HG02870 (cell line): ENCODE measurements around the gene OR2T35.
"Not testable (repeated sequence)": the region's sequence is repeated elsewhere in the genome, so short reads cannot be mapped to it uniquely, and the experiment has no call there.

Experiments used
- ATAC-seq: cut with Tn5 transposase; IDR thresholded peaks from one replicate; pipeline ENCODE4 v1.9.1; 2021; ENCODE audit warnings: mild to moderate bottlenecking, moderate library complexity; ENCODE audit not compliant: unreplicated experiment

OR2T35 gene, protein sequence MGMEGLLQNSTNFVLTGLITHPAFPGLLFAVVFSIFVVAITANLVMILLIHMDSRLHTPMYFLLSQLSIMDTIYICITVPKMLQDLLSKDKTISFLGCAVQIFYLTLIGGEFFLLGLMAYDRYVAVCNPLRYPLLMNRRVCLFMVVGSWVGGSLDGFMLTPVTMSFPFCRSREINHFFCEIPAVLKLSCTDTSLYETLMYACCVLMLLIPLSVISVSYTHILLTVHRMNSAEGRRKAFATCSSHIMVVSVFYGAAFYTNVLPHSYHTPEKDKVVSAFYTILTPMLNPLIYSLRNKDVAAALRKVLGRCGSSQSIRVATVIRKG

DNA sequence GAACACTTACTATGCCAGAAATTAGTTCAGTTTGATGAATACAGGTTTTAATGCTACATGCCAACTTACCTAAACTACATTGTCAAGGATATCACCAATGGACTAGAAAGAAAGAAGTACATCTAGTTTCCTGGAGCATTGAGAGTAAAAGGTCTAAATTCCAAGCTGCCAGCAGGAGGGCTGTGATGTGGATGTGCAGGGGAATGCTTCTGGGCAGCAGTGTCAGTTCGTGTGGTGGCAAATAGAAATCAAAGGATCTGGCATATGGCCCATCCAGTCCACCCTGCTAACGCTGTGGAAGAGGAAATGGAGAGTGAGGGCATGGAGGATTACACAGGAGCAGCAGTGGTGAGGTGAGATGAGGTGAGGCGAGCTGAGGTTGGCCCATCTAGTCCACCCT is at the start of gene OR2T35:
TSS of gene OR2T35 (minus strand) at position 101 of the 400 bp plus-strand sequence. CDS start 6,020 bp downstream, outside the sequence.
- not testable (repeated sequence) for ATAC-seq

DNA sequence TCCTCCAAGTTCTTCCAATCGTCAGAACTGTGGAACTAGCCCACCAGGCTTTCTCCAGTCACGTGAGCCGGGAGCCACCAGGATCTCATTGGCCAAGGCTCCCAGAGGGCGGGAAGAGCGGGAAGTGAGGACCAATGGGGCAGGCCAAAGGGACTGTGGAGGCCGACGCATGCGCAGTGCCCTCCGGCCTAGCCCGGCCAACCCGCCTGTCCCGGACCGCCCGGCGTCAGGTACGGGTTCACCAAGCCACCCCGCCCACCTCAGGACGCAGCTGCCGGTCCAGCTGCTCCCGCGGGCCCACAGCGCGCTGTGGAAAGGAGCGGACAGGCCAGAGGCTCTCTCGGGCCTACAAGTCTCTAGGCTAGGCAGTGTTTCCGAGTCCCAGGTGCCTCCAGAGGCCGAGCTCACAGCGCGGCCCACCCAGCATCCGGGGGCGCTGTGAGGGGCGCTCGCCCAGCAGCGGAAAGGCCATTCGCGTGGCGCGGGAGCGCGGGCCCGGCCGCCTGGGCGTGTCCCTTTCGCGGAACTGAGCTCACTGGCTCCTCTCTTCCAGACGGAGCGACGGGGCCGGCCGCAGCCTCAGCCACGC is 46.6 kb upstream of the OR2T35 start:
- ATAC-seq, result no peak

DNA sequence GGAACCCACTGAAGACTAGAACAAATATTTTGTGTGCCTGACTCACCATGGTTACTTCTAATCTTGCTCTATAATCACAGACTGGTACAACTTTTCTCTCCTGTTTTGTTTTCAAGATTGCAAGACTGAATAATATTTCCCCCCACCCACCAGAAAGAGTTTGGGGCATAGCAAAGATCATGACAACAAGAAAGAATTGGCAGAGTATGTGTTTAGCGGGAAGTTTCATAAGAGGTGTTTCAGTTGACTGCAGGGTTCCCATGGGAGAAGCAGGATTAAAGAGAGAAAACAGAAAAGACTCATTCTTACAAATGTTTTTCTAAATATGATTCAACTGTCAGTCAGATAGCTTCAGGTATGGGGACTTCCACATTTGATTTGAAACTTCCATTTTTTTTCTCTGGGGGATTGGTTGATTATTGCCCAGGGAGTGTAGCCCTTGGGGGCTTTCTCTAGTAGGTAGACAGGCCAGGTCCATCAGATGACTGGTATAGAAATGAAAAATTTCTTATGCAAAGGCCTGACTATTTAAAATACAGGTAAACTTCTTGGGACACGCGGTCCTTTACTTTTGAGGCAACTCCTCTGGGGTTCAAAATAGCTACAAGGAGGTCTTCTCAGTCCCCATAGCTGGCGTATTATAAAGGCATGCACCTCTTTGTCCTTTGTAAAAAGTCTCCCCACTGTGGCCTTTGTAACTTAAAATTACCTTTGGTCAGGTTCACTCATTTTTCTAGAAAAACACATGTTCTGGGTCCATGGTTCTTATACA is 43.6 kb upstream of the OR2T35 start:
- peak; percentile 51 for ATAC-seq

DNA sequence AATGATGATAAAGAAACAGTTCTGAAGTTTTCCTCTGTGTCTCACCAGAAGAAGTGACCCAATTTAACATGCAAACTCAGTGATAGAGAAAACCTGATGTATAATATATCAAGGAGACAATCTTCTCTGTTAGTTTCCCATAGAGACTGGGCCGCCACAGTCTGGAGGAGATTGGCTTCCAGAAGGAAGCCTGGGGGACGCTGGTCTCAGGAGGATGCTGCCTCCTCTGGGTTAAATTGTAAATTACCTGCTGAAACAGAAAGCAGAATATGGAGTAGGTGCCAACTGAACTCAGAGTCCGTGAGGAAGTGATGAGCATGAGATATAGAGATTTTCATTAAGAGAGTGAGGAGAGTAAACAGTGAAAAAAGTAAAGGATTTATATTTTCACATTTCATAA is 41.7 kb upstream of the OR2T35 start:
- ATAC-seq, result peak; percentile 81

DNA sequence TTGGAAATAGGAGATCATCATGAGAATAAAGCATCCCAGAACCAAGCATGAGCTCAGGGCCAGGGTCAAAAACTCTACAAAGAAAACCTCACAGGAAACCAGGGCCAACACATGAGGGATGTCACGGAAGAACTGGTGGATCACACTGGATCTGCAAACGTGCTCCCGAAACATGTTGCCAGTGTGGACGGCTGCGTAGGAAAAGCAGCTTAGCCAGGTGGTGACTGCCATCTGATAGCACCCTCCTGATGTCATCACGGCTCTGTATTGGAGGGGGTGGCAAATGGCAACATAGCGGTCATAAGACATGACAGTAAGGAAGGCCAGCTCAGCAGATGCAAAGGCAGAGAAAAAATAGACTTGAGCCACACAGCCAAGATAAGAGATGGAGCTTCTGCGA is 36.6 kb upstream of the OR2T35 start:
- no peak for ATAC-seq

DNA sequence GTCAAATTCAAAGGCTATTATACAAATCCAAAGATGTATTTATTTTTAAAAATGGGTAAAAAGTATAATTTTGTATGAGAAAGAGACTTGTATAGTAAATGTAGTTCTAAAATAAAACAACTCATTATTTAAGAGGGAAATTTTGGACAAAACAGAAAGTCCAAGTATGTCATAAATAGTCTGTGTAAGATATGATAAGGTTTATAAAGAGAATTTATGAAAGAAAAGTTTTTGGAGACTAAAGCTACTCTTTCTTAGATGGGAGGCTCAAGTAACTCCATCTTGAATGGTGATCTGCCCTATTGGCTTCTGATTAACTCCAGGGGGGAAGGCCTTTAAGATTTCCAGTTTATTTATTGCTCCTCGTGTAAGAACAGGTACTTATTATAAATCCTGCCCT is 24.9 kb upstream of the OR2T35 start:
- ATAC-seq, result no peak

DNA sequence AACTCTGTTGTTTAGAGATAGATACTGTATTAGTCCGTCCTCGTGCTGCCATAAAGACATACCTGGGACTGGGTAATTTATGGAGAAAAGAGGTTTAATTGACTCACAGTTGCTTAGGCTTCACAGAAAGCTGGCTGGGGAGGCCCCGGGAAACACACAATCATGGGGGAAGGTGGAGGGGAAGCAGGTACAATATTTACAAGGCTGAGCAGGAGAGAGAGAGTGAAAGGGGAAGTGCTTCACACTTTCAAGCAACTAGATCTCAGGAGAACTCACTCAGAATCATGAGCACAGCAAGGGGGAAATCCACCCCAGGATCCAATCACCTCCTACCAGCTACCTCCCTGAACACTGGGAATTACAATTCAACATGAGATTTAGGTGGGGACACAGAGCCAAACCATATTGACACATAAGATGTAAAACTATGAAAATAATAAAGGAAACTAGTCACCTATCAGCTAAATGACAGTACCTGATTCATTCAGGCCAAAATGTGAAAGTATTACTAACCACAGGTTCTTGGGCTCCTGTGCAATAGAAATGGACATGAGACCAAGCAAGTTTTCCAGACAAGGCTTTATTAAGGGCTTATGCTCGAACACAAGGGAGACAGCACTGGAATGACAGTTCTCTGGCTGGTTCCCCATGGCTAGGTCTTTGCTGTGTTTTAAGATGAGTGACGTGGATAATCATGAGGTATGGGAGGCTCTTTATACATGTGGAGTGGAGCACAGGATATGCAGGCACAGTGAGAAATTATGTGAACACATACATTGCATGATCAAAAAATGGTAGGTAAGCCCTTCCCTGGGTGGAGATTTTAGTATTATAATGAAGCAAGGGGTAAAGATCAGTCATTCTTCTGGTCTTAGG is 18.6 kb upstream of the OR2T35 start:
- ATAC-seq, result peak; percentile 96

DNA sequence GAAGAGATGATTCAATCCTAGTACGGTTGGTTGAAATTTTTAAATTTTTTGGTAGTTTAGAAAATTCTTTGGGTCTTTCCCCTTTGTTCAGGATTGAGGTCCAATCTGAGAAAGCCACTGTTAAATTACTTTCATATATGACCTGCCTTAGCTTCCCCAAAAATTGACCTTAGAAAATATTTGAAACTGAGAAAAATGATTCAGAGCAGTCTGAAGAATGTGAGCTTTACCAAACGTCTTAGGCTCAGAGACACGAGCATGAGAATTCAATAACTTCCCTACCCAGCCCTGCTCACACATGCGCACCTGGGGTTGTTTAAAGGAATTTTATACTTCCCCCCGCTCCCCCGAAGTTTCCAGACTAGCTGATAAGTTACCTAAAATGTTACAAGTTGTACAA is 11.7 kb upstream of the OR2T35 start:
- ATAC-seq, result peak; percentile 76

DNA sequence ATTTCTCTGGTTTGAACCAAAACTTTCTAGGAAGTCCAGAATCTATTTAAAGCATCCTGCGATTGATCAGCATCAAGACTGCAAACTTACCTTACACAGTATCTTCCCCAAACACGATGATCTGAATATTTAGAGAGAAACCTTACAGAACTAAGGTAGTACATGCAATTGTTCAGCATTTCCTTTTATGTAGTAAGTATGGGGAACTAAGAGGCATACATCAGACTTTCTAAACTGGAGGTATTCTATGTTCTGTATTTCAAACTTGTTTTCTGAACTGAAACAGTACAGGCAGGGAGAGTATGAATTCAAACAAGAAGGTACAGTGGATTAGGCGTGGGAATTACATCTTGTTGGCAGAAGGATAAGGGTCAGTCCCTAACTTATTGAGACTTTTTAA is 10.3 kb upstream of the OR2T35 start, which contains the start of gene OR2T27:
TSS of gene OR2T27 (minus strand) at position 175 of the 400 bp plus-strand sequence. CDS start 4,644 bp downstream, outside the sequence.
- ATAC-seq, result peak; percentile 58

DNA sequence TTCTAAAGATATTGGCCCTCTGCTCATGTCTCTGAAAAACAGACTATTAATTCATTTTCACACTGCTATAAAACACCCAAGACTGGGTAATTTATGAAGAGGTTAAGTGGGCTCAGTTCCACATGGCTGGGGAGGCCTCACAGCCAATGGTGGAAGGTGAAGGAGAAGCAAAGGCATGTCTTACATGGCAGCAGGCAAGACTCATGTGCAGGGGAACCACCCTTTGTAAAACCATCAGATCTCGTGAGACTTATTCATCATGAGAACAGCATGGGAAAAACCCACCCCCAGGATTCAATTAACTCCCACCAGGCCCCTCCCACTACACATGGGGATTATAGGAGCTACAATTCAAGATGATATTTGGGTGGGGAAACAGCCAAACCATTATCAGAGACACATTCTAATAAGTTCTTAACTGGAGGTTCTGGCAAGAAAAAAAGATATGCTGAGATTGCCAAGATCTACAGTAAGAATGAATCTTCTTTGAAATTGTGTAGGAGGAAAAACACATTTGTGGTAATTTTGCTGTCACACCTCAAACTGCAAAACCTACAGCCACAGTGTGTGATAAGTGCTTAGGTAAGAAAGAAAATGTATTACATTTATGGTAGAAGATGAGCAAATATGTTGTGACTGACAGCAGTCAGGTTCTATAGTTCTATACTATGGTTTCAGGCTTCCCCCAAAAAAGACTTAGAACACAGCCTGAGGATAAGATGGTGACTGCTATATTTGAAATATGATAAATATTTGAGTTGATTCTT is 3.9 kb upstream of the OR2T35 start:
- ATAC-seq, result not testable (repeated sequence)

DNA sequence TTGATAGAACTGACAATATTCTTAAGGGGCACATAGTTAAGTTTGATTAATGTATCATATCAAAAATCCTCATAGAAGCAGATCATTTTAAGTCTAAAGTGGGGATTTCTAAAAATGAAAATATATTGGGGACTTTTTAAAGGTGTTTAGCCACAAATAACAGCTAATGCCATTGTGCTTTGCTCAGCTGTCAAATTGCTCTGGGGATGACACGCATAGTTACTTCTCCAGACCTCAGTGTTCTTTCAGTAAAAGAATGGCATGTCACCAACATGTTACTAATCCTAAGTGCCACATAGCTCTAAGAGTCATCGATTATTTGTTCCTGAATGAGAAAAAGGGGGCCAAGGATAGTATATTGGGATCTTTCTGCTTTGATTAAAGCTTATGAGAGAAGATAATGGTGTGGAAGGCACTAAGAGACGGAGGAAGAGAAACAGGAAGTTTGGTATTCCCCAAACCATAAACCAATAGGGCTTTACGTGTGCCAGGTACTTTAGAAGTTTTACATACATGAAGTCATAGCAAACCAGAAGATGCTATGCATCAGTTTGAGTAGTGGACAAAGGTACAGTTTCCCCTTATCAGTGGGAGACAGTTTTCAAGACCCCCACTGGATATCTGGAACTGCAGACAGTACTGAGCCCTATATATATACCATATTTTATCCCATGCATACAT is 2.0 kb downstream of the OR2T35 start:
- peak; percentile 61 for ATAC-seq

DNA sequence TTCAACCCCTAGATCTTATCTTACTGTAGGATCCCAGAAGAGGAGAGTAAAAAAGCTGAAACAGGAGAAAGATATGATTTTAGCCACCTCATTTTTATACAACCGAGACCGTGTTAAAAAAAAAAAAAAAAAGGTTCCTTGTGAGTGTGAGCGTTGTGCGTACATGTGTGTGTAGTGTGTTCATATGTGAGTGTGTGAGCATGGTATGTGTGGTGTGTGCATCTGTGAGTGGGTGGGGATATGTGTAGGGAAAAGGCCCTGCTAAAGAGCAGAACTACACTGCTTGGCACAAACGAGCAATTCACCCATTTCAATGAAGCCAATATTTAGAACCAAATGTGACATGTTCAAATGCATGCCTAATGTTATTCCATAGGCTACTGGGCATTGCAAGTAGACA is 3.5 kb downstream of the OR2T35 start:
- ATAC-seq, result not testable (repeated sequence)

DNA sequence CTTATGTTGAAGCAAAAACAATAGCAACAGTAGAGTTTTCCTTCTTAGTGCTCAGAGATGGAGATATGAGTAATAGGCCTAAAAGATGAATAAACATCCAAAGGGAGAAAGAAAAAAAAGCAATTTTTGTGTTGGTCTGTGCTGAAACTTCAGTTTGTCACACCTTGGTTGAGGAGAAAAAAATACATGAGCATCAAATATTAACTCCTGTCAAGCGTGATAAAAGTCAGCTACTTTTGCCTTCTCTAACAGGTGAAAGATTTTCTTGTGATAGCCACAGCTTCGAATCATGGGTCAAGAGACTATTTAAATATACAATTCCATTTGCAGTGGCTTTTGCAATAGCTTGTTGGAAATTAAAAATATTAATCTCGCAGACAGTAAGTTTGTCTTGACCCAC is 4.2 kb downstream of the OR2T35 start:
- peak; percentile 33 for ATAC-seq

DNA sequence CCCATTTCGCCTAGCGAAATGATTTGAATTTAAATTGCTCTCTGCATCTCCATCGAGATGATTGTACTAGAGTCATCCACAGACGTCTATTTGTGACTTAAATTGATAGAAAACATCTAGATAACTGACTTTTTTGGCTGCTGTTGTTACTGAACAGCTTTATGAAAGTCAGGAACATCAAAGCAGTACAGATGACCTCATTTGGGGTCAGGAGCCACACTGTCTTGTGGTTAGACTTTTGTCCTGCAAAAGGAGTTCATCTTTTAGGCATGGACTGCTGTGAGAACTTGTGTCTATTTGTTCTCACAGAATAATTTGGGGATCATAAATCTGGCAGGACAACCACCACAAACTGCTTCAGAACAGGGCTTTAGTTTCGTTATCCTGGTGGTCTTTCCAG is 5.4 kb downstream of the OR2T35 start:
- peak; percentile 39 for ATAC-seq

DNA sequence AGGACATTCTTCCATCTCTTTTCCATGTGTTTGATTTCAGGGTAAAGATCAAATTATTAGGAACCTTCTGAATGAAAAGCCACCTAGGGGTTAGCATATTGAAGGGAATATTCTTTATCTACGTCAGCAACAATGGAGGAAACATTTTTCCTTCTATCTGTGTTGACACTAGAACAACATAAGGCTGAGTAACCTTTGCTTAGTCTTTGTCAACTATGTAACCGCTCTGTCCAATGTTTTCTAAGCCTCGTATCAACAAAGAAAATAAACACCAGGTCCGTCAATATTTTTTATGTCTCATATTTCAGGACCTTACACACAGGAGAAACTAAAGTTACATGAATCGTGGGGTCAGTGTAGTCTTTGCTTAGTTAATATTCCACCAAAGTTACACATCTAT is 8.5 kb downstream of the OR2T35 start:
- ATAC-seq, result not testable (repeated sequence)

DNA sequence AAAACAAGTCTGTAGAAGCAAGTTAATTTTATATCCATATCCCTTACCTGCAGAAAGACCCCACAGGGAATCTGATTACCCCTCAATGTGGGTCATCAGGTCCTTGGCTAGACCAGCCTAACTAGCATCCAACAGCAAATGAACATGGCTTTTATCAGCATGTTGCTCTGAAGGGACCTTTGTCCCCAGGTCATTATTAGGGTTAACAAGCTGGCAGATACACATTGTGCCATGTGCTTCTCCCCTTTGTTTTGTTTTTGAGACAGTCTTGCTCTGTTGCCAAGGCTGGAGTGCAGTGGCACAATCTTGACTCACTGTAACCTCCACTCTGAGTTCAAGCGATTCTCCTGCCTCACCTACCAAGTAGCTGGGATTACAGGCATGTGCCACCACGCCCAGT is 10.1 kb downstream of the OR2T35 start, which contains the start of gene OR2T11:
TSS of gene OR2T11 (minus strand) at position 101 of the 400 bp plus-strand sequence. CDS start 7,963 bp downstream, outside the sequence.
- ATAC-seq, result not testable (repeated sequence)

DNA sequence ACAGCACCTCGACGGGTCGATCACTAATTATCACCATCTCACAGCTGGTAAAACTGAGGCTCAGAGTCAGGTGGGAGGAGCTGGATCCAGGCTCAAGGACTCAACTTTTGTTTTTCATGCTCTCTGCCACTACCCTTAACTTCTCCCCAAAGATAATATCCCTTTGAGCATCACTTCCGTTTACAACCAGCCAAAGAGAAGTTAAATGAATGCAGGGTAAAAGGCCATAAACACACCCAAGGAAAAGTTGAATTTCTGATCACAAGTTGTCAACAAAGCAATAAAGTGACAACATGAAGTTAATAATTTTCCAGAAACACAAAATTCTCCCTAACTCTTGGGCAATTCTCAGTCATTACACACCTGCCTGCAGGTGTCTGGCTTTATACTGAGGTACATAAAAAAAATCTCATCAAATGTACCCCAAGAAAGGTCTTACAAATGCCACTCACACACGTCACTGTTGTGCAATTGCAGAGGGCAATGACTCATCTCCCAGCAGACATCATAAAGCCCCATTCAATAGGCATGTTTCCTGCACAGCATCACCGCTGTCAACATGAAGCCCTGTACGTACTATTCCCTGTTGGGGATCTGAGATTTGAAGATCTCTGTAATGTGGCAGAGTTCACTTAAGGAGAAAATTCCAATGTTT is 13.6 kb downstream of the OR2T35 start:
- no peak for ATAC-seq

DNA sequence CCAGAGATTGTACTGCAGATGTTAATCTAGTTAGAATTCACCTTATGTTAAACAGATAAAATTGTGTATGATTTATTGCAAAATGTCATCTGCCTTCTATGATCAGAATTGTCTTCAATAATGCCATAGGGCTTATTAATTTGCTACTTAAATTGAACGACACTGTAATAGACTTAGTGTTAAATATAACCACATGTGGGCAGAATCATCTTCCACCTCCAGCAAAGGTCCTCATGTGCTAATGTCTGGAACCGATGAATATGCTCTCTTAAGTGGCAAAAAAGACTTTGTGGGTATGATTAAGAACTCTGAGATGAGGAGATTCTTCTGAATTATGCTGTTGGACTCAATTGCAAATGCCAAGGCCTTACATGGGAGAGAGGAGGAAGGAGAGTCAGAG is 14.5 kb downstream of the OR2T35 start:
- ATAC-seq, result no peak
